ENCODE results near the gene COL26A1.

GRCh38 chr7:101576998-101577397 lies 214.3 kb downstream of the COL26A1 start:
- TF ChIP-seq CTCF (IDR thresholded peaks at IDR 0.05; ENCODE audit: poor library complexity), result no peak
- no peak for TF ChIP-seq EZH2 (IDR thresholded peaks at IDR 0.05; ENCODE audit: borderline replicate concordance)
